RPMI7951 (cell line): ENCODE measurements around the gene PTPRB. TPM values are rescaled to one million over a fixed set of nuclear protein-coding genes. Genes with fewer than 3 reads are reported as not detected.

ENCODE experiments used
- DNase-seq: peaks from one replicate; pipeline ENCODE4 v3.0.0-alpha.2; 2012; ENCODE audit warnings: low read depth
- total RNA-seq: library from RNA; depleted of rRNA; stranded (reverse); fragments of >200 nt; shearing (Covaris generic); gene quantifications from 2 replicates; pipeline ENCODE4 v1.2.3, GENCODE V29; 2014; rRNA removed

Gene PTPRB
- 3.8 and 4.5 TPM in 2 replicates for total RNA-seq

DNA sequence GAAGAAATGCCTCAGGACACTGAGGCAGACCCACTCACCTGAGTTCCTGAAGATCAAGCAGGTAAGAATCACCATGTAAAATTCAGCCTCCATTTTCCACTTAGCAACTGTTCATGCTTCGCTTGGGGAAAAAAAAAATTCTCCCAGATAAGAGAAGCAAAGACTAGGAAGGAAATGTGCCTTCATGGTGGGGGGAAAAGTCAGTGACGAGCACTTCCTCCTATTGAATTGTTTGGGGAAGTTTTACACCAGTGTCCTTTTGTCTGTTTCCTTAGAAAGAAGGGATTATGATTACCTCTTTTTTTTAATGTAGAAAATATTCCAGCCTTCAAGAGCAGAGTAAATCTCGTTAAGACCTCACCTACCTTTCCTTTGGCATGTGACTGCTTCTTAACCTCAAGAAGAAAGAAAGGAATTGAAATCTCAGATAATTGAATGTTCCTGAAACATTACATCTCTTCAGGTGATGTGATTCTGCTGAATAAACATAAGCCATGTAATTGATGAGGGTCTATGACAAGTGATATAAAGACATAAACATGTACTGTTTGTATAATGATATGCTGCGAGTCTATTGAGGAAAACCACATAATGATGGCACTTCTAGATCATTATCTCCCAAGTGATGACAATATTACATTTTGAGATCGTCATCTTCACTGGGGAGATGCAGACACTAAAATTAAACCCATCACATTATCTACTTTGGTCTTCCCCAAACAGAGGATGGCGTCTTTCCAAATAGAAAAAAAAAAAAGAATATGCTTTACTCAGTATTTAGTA is at the start of gene PTPRB:
Gene PTPRB, minus strand, starts transcription at position 127 of the 783 bp plus-strand sequence. Its CDS starts 34 bp downstream, at position 93.
- DNase-seq = no peak

DNA sequence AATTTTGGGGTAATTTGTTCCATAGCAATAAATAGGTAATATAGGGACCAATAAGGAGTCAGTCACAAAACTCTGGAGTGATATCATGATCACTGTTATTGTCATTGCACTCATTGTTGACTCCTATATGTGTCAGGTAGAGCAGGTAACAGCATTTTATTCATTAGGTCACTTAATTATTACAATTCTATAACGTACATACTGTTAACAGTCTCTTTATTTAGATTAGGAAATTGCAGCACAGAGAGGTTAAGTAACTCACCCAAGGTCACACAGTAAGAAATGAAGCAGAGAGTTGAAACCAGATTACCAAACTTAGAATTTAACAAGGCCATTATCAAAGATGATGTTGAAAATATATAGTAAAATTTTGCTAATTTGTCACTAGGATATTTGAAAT is 49.7 kb upstream of the PTPRB start:
- DNase-seq = no peak

DNA sequence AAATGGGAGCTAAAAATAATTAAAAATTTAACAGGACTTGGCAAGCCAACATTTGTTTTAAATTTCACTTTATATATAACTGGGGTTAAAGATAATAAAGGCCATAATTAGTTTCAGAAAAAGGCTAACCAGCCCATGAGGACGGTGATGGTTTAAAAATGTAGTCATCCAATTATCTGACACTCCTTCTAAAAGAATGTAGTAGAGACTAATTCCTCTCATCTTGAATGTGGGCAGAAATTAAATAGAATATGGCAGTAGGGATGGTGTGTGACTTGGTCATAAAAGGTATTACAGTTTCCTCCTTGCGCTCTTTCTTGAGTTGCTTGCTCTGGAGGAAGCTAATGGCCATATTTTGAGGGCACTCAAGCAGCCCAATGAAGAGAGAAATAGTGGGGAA is 49.1 kb upstream of the PTPRB start:
- DNase-seq = no peak

DNA sequence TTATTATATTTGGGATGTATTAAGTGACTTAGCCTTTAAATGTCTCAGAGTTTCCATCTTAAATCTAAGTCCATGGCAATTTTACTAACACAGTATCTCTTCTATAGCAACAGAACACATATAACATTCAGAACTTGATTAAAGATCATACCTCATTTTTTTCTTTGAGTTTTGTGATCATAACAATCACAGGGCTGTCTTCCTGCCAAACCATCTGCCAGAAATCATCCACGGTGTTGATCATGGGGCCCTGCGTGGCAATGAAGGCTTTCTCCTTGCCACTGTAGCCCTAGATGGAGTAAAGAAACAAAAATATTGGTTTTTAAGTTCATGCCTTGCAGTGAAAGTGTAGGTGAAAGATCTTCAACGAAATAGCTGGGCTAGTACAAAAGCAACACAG is 46.7 kb upstream of the PTPRB start:
- no peak for DNase-seq

DNA sequence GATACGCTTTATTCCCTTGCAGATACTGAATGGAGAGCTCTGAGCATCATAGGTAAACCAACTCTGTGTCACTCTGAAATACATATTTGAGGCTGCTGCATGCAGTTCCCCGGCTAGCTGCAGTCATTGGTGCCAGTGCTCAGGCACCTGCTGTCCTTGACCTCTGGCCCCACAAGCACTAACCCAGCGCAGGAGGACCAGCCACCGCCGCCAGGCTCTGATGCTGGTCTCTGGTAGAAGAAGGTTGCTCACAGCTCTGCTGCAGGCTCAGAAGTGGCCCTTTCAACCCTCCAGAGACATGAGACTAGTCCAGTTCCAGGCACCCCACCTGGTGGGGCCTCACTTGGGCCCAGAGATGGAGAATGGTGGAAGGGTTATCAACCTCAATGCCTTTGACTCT is 34.5 kb upstream of the PTPRB start:
- DNase-seq = no peak

DNA sequence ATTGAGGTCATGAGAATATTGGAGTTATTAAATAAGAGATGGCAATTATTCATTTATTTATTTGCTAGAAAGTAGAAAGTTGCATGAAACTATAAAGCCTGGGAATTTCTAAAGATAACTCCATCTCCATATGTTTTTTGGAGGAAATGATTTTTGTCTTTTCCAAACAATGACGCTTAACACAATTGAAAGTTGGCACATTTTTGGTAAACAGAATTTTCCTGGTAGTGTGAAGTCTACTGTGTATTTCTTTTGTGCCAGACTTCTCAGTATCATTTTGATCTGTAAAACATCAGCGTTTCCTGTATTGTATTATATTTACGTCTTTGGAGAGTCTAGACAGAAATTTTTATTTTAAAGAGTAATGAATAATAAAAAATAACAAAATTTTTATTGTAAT is 33.7 kb upstream of the PTPRB start:
- no peak for DNase-seq

DNA sequence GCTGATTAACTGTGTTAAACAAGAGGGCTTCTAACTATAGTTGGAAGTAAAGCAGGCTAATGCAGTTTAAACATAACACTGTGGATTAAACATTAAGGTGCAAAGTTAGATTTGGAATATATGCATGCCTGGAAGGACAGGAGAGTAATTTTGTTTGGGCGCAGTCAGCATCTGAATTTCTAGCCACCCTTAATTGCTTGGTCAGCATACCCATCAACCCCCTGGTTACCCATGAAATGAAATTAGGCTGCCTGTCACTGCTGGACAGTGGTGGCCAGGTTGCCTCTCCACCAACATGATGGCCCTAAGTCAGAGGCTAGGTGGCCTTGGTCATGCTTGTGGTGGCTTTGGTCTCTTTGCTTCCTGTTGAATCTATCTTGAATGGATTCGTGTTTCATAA is 30.0 kb upstream of the PTPRB start:
- DNase-seq = no peak

DNA sequence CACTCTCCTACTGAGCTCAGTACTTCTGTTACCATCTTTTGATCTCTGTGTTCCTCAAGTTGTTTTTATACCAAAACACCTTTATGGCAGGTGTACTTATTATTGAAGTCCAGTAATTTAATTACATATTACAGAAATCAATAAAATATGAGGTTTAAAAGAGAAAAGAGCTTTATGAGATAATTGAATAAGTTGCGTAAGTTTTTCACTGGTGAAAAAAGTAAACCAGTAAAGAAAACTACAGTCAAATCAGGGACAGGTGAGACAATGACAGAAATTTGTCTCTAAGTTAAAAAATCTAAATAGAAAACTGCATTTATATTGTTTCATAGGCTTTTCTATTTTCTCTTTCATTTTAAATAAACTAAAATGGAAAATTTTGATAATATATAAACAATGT is 29.1 kb upstream of the PTPRB start:
- no peak for DNase-seq

DNA sequence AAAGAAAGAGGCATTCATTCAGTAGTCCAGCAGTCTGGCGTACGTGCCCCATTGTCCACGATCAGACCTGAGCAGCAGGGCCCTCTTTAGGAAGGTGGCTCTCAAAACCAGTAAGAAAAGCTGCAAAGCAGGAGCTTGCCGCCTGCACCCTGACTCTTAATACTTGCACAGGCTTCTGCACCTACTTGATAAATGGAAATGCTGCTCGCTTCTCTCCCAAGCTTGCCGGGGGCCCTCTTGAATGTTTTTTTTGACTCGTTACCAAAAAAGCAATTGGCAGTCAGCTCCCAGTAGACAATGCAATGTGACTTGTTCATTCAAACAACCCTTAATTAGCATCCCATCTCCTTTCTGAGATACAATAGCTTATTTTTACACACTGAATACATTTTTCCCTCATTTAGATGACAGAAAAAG is 27.2 kb upstream of the PTPRB start:
- DNase-seq = peak; percentile 76

DNA sequence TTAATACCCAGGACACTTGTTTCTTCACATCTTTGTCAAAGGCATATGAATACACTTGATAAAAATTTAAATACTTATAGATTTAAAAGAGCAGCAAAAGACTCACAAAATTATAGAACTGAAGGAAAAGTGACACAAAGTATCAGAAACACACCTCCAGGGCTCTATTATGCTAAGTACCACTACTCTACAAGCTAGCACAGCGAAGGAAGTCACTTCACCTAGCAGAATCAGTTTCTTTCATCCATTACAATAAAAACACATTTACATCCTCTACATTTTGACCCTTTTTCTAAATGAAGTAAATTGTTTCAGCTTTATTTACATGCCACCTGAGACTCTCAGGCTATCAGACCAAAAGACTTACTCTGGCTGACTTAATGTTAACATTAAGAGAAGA is 26.6 kb upstream of the PTPRB start:
- DNase-seq = no peak

DNA sequence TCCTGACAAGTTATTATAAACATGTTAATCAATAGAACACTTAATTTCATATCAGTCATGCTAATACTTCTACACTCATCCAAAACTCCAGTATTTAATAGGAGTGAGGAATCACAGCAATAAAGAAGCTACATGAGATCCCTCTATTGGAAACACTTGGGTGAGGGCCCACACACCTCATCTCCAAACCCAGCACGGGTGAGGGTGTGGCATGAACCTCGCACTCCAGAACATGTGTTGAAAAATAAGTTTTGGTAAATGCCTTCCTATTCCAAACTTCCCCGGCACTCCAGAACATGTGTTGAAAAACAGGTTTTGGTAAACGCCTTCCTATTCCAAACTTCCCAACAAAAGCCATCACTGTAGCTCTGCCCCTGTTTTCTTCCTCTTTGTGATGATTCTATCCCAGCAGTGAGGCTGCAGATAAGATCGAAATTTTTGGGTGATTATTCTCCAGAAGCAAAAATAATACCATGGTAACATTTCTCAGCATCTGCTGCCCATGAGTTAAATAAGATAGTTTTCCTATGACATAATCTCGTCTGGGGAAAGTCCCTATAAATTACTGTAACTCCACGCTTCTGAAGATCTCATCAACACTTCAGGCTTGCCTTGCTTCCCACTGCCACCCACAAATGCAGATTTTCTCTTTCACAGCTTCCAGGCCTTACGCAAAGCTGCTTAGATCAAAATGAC is 24.4 kb upstream of the PTPRB start:
- peak; percentile 90 for DNase-seq

DNA sequence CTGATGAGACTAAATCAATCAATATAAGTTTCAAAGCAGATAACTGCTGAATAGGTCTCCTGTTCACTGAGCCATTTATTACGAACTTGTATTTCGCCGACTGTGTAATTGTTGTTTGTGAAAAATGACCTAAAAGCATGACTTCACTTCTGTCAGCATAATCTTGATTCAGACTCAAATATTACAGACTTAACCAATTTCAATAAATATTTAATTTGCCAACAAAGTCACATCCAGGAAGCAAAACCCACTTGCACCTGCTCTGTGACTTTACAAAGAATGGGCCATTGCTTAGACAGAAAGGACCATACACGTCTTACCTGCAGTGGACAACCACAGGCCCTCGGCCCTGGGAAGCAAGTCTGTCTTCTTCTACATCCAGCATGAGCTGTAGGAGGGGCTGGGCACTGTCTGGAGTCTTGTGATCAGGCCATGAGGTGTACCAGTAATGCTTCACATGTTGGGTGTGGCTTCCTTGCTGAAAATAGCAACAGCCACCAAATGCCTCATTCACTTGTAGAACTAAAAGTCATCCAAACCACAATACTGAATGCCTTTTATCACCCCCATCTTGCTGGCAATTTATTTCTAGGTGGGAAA is 23.5 kb upstream of the PTPRB start:
- peak; percentile 95 for DNase-seq

DNA sequence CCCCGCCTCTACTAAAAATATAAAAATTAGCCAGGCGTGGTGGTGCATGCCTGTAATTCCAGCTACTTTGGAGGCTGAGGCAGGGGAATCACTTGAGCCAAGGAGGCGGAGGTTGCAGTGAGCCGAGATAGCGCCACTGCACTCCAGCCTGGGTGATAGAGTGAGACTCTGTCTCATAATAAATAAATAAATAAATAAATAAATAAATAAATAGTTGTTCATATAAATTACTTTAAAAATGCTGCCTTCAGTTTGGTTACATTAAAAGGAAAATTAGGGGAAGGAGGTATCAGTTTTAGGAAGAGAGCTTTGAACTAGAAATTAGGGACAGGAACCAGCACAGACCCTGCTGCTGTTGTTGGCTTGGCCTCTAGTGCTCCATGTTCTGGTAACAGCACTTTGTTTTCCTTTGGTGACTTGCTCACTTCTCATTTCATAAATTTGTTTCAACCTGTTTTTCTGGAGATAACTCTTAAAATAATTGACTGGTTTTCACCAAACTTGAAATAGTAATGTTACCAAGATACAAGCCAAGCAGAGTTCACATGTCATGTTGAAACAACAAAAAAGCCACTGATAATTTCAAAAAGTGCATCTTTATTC is 22.9 kb upstream of the PTPRB start:
- DNase-seq = no peak

DNA sequence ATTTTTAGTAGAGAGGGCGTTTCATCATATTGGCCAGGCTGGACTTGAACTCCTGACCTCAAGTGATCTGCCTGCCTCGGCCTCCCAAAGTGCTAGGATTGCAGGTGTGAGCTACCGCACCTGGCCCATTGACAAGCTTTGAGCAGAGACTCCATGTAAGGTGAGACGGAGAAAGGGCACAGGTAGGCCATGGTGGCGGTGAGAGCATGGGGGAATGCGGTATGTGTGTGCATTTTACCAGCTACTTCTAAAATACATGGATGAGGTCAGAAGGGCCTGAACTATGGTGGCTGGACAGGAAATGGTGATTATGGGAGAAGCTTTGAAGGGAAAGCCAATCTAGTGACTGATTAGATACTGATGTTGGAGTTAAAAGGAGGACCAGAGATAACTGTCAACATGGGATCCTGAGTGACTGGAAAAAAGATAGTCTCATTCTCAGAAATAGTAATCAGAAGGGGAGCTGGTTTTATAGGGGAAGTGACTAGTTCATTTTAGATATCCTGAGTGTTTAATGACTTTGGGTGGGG is 21.9 kb upstream of the PTPRB start:
- DNase-seq = no peak

DNA sequence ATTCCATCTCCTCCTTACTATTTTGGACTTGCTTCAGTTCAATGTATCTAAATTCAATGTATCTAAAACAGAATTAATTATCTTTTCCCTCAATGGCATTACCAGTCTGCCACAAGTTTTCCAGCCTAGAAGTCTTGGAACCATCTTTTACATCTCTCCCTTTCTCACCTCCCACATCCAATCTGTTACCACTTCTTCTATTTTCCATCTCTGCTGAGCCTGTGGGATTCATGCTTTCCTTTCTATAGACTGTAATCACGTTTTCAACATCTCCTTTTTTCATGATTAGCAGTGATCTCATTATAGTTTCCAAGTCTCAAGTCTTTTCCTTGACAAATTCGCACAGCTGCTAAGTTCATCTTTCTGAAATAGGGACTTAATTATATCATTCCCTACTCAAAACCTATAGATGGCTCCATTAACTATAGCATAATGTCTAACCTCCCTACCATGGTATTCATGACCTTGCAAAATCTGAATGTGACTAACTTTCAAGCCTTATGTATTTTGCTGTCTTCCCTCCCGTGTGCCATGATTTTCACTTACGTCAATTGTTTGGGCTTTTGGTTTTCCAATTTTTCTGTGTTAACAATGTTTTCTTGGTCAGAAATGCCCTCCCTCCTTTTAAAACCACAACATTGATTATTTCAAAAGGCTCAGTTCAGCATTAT is 20.5 kb upstream of the PTPRB start:
- no peak for DNase-seq

DNA sequence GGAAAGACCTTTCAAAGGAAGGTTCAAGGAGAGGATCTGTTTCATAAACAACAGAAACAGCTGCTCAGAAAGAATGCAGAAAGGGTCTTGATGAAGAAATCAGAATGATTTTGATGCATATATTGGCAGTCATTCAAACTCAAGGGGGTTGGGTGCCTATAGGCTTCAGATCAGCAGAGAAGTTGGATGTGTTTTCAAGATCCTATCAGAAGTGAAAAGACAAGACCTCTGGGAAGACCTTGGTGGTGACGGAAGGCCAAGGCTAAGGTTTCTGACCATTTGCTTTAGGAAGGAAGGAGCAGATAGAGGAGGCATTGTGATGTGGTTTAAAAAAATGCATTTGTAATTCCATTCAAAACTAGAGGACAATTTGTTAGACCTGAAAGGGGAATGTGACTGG is 15.2 kb upstream of the PTPRB start:
- DNase-seq = no peak

DNA sequence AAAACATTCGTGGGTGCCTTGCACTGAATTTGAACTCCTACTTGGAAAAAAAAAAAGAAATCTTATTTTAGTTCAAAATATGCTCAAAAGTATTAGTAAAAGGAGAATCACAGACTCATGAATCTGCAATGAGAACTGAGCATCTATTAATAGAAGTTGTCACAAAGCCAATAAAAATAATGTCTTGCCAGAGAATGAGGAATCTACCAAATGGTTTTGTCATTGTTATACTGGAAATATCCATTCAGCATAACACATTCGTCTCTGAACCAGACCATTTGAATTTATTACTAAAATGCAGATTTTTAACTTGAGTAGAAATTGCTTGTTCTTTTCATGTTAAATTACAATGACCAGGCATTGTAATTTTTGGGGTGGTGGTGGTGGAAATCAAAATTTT is 11.6 kb upstream of the PTPRB start:
- DNase-seq = peak; percentile 75

DNA sequence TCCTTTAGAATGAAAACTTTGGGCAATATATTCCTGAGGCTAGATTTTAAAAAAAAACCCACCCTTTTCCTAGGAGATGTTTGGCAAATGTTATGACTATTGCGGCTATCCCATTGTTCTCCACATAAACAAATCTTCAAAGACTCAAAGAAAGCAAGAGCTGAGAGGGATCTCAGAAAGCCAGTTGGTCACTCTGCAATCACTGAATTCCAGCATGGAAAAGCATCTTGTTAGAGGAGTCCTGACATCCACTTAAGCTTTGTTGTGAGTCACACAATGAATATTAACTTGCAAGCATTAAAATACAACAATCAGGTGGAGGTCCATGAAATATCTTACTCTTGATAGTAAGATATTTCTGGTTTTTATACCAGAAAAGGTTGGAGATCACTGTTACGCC is 11.0 kb upstream of the PTPRB start:
- DNase-seq = peak; percentile 67

DNA sequence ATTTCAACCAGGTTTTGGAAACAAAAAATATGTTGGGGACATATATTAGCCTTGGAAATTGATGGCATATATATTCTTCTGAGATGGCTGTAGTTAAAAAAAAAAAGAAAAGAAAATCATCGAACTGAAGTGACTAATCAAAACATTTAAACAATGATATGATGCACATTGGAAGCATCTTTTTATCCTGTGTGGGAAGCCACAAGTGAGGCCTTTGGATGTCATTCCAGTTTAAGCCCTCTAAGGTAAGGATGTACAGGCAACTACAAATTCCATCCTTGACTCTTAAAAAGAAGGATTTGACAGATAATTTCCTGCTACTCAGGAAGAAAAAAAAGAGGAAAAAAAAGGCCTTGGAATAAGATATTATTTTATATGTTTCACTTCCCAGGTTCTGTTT is 9.6 kb upstream of the PTPRB start:
- peak; percentile 74 for DNase-seq

DNA sequence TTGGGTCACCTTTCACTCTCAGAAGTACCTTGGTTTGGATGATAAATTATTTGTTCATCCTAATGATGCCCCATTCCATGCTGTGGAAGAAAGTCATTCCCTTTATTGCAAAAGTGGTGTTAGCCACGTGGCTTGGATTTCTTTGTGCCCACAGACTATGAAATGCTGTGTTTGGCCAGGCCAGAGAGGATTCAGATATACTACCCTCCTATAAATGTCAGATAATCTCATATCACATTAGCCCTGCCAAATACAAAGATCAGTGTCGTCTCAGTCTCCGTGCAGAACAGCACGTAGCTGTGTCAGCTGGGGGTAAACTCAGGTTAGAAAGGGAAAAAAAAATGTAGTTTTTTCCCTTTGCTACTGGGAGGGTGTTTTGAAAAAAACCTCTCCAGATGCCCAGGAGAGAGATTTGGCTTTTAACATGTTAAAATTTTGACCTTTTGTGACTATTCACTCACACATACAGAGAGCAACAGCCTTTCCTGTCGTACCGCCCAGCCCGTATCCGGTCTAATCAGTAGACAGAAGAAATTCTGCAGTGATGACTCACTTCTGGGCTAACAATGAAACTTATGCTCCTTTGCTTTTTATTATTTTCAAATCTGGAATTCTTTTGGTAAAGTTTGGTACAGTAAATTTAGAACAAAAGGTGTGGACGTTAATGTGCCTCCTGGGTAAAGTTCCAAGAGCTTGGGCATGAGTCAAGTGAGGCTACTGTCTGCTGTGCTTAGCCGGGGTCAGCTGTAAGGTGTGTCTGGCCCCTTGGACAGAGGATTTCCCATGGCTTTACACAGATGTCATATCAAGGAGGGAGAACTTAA is 8.5 kb upstream of the PTPRB start:
- DNase-seq = peak; percentile 97

DNA sequence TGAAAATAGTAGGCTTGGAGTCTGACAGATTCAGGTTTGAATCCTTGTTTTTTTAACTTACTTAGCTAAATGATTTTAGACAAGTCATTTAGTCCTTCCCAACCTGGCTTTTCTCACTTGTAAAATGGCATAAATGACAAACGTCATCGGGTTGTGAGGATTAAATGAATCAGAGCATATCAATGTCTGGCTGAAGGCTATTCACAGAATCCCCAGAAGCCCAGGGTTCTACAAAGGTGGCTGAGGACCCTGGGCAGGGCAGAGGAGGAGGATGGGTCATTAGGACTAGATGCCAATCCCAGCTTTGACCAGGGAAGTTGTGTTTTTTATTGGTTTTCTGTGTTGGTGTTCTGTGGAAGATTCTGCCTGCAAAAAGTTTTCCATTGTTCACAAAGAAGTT is 7.6 kb upstream of the PTPRB start:
- no peak for DNase-seq
